Measurements from ENCODE around the gene POU2F1. TPM values are rescaled to one million over a fixed set of nuclear protein-coding genes. Genes with fewer than 3 reads are reported as not detected.
"Not testable (repeated sequence)": the region's sequence is repeated elsewhere in the genome, so short reads cannot be mapped to it uniquely, and the experiment has no call there.

Gene POU2F1
- total RNA-seq, 1 experiment from 2014 or later, result 25.3 TPM

DNA sequence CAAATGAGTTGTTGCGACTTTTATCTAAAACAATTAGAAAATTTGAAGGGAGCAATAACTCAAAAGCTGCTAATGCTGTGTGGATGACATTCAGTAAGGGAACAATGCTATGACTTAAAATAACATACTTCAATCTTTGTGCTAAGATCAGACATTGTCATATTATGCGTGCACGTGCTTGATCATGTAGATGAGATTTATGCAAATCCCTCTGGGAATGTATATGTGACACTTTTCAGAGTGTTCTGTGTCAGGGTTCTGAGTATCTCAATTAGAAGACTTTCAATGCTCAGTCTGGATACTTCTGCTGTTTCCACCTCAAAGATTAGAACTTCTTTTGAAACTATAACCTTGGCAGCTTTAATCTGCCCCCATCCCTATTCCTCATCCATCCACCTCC lies 18.6 kb upstream of the POU2F1 start:
- Mint-ChIP-seq H3K4me3 (ENCODE audit: low read depth, unreplicated experiment) (no peak overlapping the region), H3K4me1 (ENCODE audit: low read depth, unreplicated experiment) (no peaks in the 10 kb centered on the region), H3K9me3 (ENCODE audit: low read depth, unreplicated experiment) (peaks cover 3% of the 10 kb centered on the region), H3K27ac (ENCODE audit: unreplicated experiment) (no peak overlapping the region), H3K36me3 (ENCODE audit: insufficient read depth, unreplicated experiment) (no peaks in the 10 kb centered on the region), H3K27me3 (ENCODE audit: unreplicated experiment) (no peaks in the 10 kb centered on the region)
- TF ChIP-seq CTCF (IDR thresholded peaks at IDR 0.05; ENCODE audit: unreplicated experiment), result no peak
- no peak for DNase-seq
- intact Hi-C loops (cut with micrococcal nuclease; ENCODE audit: unreplicated experiment), result no loop called here
- BruUV-seq (replicated peaks), result no TSS peak
- CTCF ChIA-PET, result no interaction called here

- H3K9me3 Mint-ChIP-seq (ENCODE audit: low read depth, unreplicated experiment), result peaks cover 12% of the 10 kb centered on the region
- intact Hi-C loops (cut with micrococcal nuclease; ENCODE audit: unreplicated experiment); H3K4me3 Mint-ChIP-seq (ENCODE audit: low read depth, unreplicated experiment); DNase-seq; H3K36me3 Mint-ChIP-seq (ENCODE audit: insufficient read depth, unreplicated experiment); H3K27ac Mint-ChIP-seq (ENCODE audit: unreplicated experiment); BruUV-seq (replicated peaks); CTCF ChIA-PET; H3K4me1 Mint-ChIP-seq (ENCODE audit: low read depth, unreplicated experiment); H3K27me3 Mint-ChIP-seq (ENCODE audit: unreplicated experiment): not testable (repeated sequence)
Observed at GRCh38 chr1:167205306-167206050, 15.2 kb upstream of the POU2F1 start.

- Mint-ChIP-seq H3K4me3 (ENCODE audit: low read depth, unreplicated experiment) (no peak overlapping the region), H3K27ac (ENCODE audit: unreplicated experiment) (no peak overlapping the region), H3K36me3 (ENCODE audit: insufficient read depth, unreplicated experiment) (peaks cover 4% of the 10 kb centered on the region), H3K9me3 (ENCODE audit: low read depth, unreplicated experiment) (peaks cover 12% of the 10 kb centered on the region), H3K4me1 (ENCODE audit: low read depth, unreplicated experiment) (peaks cover 6% of the 10 kb centered on the region), H3K27me3 (ENCODE audit: unreplicated experiment) (no peaks in the 10 kb centered on the region)
- intact Hi-C loops (cut with micrococcal nuclease; ENCODE audit: unreplicated experiment), result no loop called here
- TF ChIP-seq CTCF (IDR thresholded peaks at IDR 0.05; ENCODE audit: unreplicated experiment), result no peak
- no peak for DNase-seq
- BruUV-seq (replicated peaks), result no TSS peak
- CTCF ChIA-PET, result no interaction called here
Observed at GRCh38 chr1:167206166-167206835, 14.4 kb upstream of the POU2F1 start.

DNA sequence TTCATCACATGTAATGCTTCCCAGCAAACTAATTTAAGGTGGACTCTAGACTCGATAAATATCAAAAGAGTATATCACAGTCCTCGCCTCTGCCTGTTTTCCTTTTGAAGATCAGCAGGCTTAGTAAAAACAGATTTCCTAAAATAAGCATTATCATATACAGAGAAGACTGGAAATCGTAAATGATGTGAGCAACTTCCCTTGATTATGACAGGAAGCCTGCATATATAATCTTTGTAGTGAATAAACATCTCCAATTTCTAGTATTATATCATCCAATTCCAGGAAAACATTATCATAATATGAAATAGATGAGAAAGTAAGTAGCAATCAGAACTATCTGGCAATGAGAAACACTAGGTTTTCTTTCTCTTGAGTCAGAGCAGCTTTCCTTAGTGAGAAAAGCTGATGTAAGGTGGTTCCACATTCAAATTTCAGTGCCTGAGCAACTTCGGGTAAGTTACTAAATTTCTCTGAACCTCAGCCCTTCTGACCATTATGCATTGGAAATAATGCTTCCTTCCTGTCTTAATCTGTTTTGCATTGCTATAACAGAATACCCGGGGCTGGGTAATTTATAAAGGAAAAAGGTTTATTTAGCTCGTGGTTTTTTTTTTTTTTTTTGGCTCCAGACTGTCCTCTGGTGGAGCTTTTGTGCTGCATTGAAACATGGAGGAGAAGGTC lies 12.6 kb upstream of the POU2F1 start:
- peaks cover 4% of the 10 kb centered on the region for H3K36me3 Mint-ChIP-seq (ENCODE audit: insufficient read depth, unreplicated experiment)
- no TSS peak for BruUV-seq (replicated peaks)
- intact Hi-C loops (cut with micrococcal nuclease; ENCODE audit: unreplicated experiment), result no loop called here
- H3K4me3 Mint-ChIP-seq (ENCODE audit: low read depth, unreplicated experiment), result no peak overlapping the region
- CTCF ChIA-PET, result interaction anchor here (0.6 kb wide), 1 partner anchor 11 kb away, joined by 4 read pairs; no protein-coding TSS in a partner anchor
- peaks cover 12% of the 10 kb centered on the region for H3K9me3 Mint-ChIP-seq (ENCODE audit: low read depth, unreplicated experiment)
- no peak for DNase-seq
- no peak for TF ChIP-seq CTCF (IDR thresholded peaks at IDR 0.05; ENCODE audit: unreplicated experiment)
- H3K27ac Mint-ChIP-seq (ENCODE audit: unreplicated experiment), result no peak overlapping the region
- peaks cover 11% of the 10 kb centered on the region for H3K4me1 Mint-ChIP-seq (ENCODE audit: low read depth, unreplicated experiment)
- no peaks in the 10 kb centered on the region for H3K27me3 Mint-ChIP-seq (ENCODE audit: unreplicated experiment)
